C4-2B (cell line): Measurements from ENCODE around the gene NABP2.

Experiments used
- H3K27ac ChIP-seq: fragments of 450-650 bp; 2 replicates; pipeline ENCODE4 v1.5.1; 2017
- ZFX ChIP-seq: fragments of 450-650 bp; IDR thresholded peaks from 2 replicates; pipeline ENCODE4 v1.6.1; 2017
- TF ChIP-seq, protein P1 (sequence below): fragments of 450-650 bp; conservative IDR thresholded peaks from 2 replicates; pipeline ENCODE4 v1.5.1; 2017; ENCODE audit warnings: mild to moderate bottlenecking

NABP2 gene

DNA sequence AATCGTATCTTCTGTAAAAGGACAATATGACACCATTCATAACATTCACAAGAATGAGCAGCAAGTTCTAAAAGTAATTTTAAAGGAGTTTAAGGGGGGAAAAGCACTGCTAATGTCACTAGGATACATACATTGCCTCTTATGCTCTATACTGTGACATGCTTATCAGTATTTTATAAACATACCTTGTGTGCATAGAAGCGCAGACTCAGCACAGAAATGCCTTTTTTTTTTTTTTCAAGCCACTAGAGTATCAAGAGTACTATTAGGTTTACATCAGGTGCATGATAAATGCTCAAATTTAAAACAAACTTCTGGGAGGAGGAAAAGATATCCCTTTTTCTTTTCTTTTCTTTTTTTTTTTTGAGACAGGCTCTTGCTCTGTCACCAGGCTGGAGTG is 21.3 kb upstream of the NABP2 start:
- 0 out of 2 replicates have a peak overlapping the region, but pooled peaks have one; percentile 28 for H3K27ac ChIP-seq
- no peak for TF ChIP-seq ZFX
- TF ChIP-seq, protein P1, sequence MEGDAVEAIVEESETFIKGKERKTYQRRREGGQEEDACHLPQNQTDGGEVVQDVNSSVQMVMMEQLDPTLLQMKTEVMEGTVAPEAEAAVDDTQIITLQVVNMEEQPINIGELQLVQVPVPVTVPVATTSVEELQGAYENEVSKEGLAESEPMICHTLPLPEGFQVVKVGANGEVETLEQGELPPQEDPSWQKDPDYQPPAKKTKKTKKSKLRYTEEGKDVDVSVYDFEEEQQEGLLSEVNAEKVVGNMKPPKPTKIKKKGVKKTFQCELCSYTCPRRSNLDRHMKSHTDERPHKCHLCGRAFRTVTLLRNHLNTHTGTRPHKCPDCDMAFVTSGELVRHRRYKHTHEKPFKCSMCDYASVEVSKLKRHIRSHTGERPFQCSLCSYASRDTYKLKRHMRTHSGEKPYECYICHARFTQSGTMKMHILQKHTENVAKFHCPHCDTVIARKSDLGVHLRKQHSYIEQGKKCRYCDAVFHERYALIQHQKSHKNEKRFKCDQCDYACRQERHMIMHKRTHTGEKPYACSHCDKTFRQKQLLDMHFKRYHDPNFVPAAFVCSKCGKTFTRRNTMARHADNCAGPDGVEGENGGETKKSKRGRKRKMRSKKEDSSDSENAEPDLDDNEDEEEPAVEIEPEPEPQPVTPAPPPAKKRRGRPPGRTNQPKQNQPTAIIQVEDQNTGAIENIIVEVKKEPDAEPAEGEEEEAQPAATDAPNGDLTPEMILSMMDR: no peak

DNA sequence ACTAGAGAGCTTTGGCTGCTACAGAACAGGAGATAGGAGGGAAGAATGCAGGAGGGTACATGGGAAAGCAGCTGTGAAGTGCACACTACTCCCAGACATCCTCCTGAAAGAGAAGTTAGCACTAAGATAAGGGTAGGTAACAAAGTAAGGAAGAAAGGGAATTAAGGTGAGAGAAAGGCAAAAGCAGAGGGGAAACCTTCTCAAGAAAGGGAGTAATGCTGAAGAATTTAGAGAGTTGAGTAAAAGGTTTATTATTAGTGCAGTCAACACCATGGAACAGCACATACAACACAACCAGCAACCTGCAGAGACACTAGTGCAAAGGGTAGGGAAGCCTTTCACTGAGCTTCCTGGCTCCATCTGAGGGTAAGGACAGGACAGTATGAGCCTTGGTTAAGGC is 19.9 kb upstream of the NABP2 start:
- H3K27ac ChIP-seq: no peak overlapping the region
- TF ChIP-seq ZFX: no peak
- TF ChIP-seq, protein P1: no peak

DNA sequence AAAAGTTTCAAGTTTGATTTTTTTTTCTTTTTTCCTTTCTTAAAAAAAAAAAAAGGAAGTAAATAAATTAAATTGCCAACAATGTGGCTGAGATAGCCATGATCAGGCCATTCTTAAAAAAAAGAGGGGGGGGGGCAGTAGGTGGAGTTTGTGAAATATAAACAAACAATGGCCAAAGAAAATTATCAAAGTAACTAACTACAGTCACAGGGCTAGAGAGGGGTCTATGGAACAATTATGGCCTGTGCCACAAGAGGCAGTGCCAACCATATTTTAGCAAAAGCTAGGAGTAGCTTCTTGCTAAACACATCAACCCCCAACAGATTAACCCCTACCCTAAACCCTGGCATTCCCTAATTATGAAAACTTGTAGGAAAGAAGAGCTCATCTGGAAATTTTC is 18.7 kb upstream of the NABP2 start:
- no peak for TF ChIP-seq ZFX
- TF ChIP-seq, protein P1: no peak
- H3K27ac ChIP-seq: no peak overlapping the region

DNA sequence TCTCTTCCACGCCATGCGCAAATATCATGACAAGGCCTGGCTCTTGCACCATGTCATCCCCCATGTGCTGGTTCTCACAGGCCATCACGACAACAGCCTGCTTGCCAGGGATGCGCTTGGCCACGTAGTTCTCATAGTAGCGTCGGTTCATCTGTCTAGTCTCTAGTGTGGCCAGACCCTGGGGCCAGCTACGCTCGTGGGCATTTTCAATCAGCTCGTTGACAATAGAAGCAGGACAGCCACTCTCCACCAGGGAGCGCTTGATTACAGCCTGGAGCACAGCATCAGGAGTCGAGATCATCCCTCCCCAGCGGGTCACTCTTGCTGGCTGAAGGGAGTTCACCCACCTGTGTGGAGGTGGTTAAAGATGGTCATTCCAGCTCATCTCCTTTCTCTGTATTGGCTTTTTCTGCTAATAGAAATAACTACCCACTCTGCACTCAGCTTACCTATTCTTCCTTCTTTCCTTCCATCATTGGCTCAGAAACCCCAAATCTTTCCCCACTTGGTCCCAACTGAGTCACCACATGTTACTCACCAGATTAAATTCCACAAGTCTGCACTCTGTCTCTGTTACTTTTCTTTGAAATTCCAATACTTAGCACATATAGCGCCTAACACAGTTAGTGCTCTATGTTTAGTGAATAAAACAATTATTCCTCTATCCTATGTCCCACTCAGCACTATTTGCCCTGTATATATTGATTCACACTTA is 17.5 kb upstream of the NABP2 start:
- TF ChIP-seq ZFX: no peak
- TF ChIP-seq, protein P1: peak; percentile 64
- H3K27ac ChIP-seq: no peak overlapping the region

DNA sequence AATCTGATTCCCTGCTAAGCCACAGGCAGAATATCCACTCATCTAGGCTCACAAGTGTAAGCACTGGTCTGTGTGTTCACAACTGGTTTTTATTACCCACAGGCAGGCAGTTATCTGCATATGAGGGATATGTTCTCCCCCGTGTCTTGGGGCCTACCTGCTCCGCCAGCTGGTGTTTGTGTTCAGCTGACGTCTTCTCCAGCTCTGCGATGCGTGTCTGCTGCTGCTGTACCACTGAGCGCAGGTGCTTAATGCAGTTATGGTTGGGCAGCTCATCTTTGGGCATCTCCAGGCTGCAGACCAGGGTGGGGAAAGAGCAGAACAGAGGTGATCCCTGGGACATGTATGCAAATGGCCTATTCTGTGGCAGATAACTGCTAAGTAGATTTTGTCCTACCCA is 16.1 kb upstream of the NABP2 start:
- H3K27ac ChIP-seq: no peak overlapping the region
- no peak for TF ChIP-seq ZFX
- TF ChIP-seq, protein P1: no peak

DNA sequence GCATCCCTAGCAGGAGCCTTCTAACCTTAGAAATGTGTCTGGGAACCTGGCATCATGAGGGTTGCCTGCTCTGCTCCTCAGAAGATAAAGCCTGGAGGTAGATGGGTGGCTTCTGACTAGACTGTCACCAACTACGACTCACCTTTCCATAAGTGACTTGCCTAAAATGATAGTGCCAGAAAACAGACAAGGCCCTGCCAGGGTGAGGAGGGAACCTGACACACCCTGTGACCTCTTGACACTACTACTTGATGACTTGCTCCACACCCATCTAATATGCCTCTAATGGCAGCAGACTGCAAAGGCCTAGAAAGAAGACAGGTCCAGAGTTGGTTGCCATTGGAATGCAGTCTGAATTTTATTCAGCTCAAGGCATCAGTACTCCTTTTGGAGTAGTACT is 11.8 kb upstream of the NABP2 start:
- no peak overlapping the region for H3K27ac ChIP-seq
- TF ChIP-seq, protein P1: no peak
- no peak for TF ChIP-seq ZFX

DNA sequence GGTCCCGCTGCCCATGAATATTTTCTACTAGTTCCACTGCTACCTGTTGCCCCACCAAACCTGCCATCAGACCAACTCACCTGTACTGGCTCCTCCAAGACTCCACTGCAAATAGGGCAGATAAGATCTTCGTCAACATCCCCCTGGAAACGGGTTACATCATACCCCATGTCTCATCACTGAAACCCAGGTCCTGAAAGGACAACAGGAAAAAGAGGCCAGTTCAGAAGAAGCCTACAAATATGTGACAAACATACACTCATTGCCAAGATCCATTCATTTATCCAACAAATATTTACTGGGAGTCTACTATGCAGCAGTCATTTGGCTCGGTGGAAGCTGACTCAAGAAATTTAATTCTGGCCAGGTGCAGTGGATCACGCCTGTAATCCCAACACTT is 10.3 kb upstream of the NABP2 start:
- no peak overlapping the region for H3K27ac ChIP-seq
- TF ChIP-seq, protein P1: no peak
- TF ChIP-seq ZFX: no peak
